Progenitor cell of endocrine pancreas (in vitro differentiated cells): ENCODE results near the gene PCDH15. TPM values are rescaled to one million over a fixed set of nuclear protein-coding genes. Genes with fewer than 3 reads are reported as not detected.

Experiments used
- DNase-seq: peaks from one replicate; pipeline ENCODE4 v3.0.0; 2021; ENCODE audit warnings: low spot score; ENCODE audit not compliant: unreplicated experiment
- H3K27ac Mint-ChIP-seq: 2 replicates; pipeline ENCODE4 v1.8.0; 2021; ENCODE audit warnings: mild to moderate bottlenecking, moderate library complexity, mixed read lengths
- H3K27me3 Mint-ChIP-seq: 2 replicates; pipeline ENCODE4 v1.8.0; 2021; ENCODE audit warnings: mixed read lengths
- H3K36me3 Mint-ChIP-seq: 2 replicates; pipeline ENCODE4 v1.8.0; 2022; ENCODE audit warnings: mixed read lengths; ENCODE audit not compliant: insufficient read depth
- H3K4me1 Mint-ChIP-seq: 2 replicates; pipeline ENCODE4 v1.8.0; 2021; ENCODE audit warnings: low read depth, mixed read lengths
- H3K4me3 Mint-ChIP-seq: 2 replicates; pipeline ENCODE4 v1.8.0; 2021; ENCODE audit warnings: low read depth, mild to moderate bottlenecking, moderate library complexity, mixed read lengths
- H3K9me3 Mint-ChIP-seq: 2 replicates; pipeline ENCODE4 v1.8.0; 2021; ENCODE audit warnings: low read depth, mixed read lengths
- CTCF ChIP-seq: fragments of 200-600 bp; sonication (generic); IDR thresholded peaks from one replicate; pipeline ENCODE4 v1.5.0; 2021; ENCODE audit warnings: antibody characterized with exemption, mild to moderate bottlenecking; ENCODE audit not compliant: unreplicated experiment
- total RNA-seq: library from RNA; stranded (reverse); gene quantifications from 2 replicates; pipeline ENCODE4 v1.2.1, GENCODE V29; 2021

The PCDH15 gene
- total RNA-seq, 1 donor from 2014 or later: 0.14 TPM

GRCh38 chr10:54660397-54660796 is 140.6 kb downstream of the PCDH15 start:
- H3K4me1 Mint-ChIP-seq: peaks cover 9% of the 10 kb centered on the region
- no peak overlapping the region for H3K4me3 Mint-ChIP-seq

GRCh38 chr10:54656643-54657042 is 144.4 kb downstream of the PCDH15 start:
- DNase-seq: no peak
- Mint-ChIP-seq H3K27me3 (no peaks in the 10 kb centered on the region), H3K36me3 (no peaks in the 10 kb centered on the region), H3K27ac (no peak overlapping the region), H3K4me3 (no peak overlapping the region), H3K4me1 (peaks cover 3% of the 10 kb centered on the region), H3K9me3 (peaks cover 4% of the 10 kb centered on the region)
- TF ChIP-seq CTCF: no peak

More at GRCh38 chr10:54660397-54660796, 140.6 kb downstream of the PCDH15 start:
- no peak for TF ChIP-seq CTCF
- H3K27me3 Mint-ChIP-seq: no peaks in the 10 kb centered on the region
- peaks cover 4% of the 10 kb centered on the region for H3K9me3 Mint-ChIP-seq
- no peaks in the 10 kb centered on the region for H3K36me3 Mint-ChIP-seq
- DNase-seq: no peak
- no peak overlapping the region for H3K27ac Mint-ChIP-seq

GRCh38 chr10:54653518-54653917 is 147.5 kb downstream of the PCDH15 start:
- Mint-ChIP-seq H3K9me3 (no peaks in the 10 kb centered on the region), H3K27me3 (no peaks in the 10 kb centered on the region), H3K4me1 (peaks cover 3% of the 10 kb centered on the region), H3K4me3 (no peak overlapping the region), H3K36me3 (no peaks in the 10 kb centered on the region), H3K27ac (no peak overlapping the region)
- no peak for TF ChIP-seq CTCF
- no peak for DNase-seq

- Mint-ChIP-seq H3K9me3 (peaks cover 5% of the 10 kb centered on the region), H3K4me1 (peaks cover 3% of the 10 kb centered on the region), H3K36me3 (no peaks in the 10 kb centered on the region), H3K27ac (no peak overlapping the region), H3K27me3 (no peaks in the 10 kb centered on the region), H3K4me3 (no peak overlapping the region)
- no peak for DNase-seq
- no peak for TF ChIP-seq CTCF
Observed at GRCh38 chr10:54650547-54650946, 150.5 kb downstream of the PCDH15 start.

- H3K27me3 Mint-ChIP-seq: no peaks in the 10 kb centered on the region
- no peak overlapping the region for H3K27ac Mint-ChIP-seq
- no peak for DNase-seq
- no peak overlapping the region for H3K4me3 Mint-ChIP-seq
- TF ChIP-seq CTCF: no peak
- H3K9me3 Mint-ChIP-seq: peaks cover 6% of the 10 kb centered on the region
- H3K36me3 Mint-ChIP-seq: no peaks in the 10 kb centered on the region
- no peaks in the 10 kb centered on the region for H3K4me1 Mint-ChIP-seq
Observed at GRCh38 chr10:54622017-54622416, 179.0 kb downstream of the PCDH15 start.
